WERI-Rb-1 (cell line): ENCODE measurements around the gene PARP3.
A peak's percentile ranks its signal among the peaks of the same experiment; 100 is the strongest.

ENCODE experiments used
- DNase-seq: peaks from one replicate; pipeline ENCODE4 v3.0.0-alpha.2; 2020
- H3K27ac ChIP-seq: fragments of 250-450 bp; sonication (Bioruptor Pico); 2 replicates; pipeline ENCODE4 v1.5.1; 2020; ENCODE audit warnings: mild to moderate bottlenecking, moderate library complexity
- H3K27me3 ChIP-seq: fragments of 250-450 bp; sonication (Bioruptor Pico); 2 replicates; pipeline ENCODE4 v1.5.1; 2021; ENCODE audit warnings: mild to moderate bottlenecking, low read depth, moderate library complexity; ENCODE audit not compliant: insufficient read depth, severe bottlenecking
- H3K36me3 ChIP-seq: fragments of 250-450 bp; sonication (Bioruptor Pico); 2 replicates; pipeline ENCODE4 v1.5.1; 2020; ENCODE audit warnings: mild to moderate bottlenecking, moderate library complexity
- H3K4me3 ChIP-seq: 2 replicates; pipeline ENCODE4 v1.5.1; 2011; ENCODE audit warnings: low read depth, mild to moderate bottlenecking, control low read depth, low read length
- H3K9me3 ChIP-seq: fragments of 250-450 bp; sonication (Bioruptor Pico); 2 replicates; pipeline ENCODE4 v1.5.1; 2021; ENCODE audit warnings: mild to moderate bottlenecking, moderate library complexity; ENCODE audit not compliant: severe bottlenecking
- CTCF ChIP-seq: IDR thresholded peaks from 2 replicates; pipeline ENCODE4 v1.5.1; 2011; ENCODE audit warnings: low read depth, mild to moderate bottlenecking, control low read depth, inconsistent platforms, low read length

Gene PARP3

GRCh38 chr3:51947215-51947900, 5.2 kb downstream of the PARP3 start:
- H3K4me3 ChIP-seq, result no peak overlapping the region
- no peak for TF ChIP-seq CTCF
- H3K27me3 ChIP-seq, result no peaks in the 10 kb centered on the region
- no peaks in the 10 kb centered on the region for H3K36me3 ChIP-seq
- no peak overlapping the region for H3K27ac ChIP-seq
- no peak for DNase-seq
- H3K9me3 ChIP-seq, result no peaks in the 10 kb centered on the region

GRCh38 chr3:51948016-51948580, 5.9 kb downstream of the PARP3 start:
- Histone ChIP-seq H3K36me3 (no peaks in the 10 kb centered on the region), H3K27me3 (no peaks in the 10 kb centered on the region), H3K4me3 (no peak overlapping the region), H3K27ac (no peak overlapping the region), H3K9me3 (no peaks in the 10 kb centered on the region)
- DNase-seq, result no peak
- TF ChIP-seq CTCF, result no peak

- no peak for DNase-seq
- Histone ChIP-seq H3K27ac (no peak overlapping the region), H3K4me3 (no peak overlapping the region), H3K9me3 (no peaks in the 10 kb centered on the region), H3K27me3 (no peaks in the 10 kb centered on the region), H3K36me3 (no peaks in the 10 kb centered on the region; the same call in 1 of the 2 replicates)
- no peak for TF ChIP-seq CTCF
Observed at GRCh38 chr3:51949121-51949520, 7.0 kb downstream of the PARP3 start.

- peaks cover 10% of the 10 kb centered on the region for H3K36me3 ChIP-seq
- no peak for TF ChIP-seq CTCF
Observed at GRCh38 chr3:51950899-51951298, 8.7 kb downstream of the PARP3 start.

GRCh38 chr3:51953445-51953844, 11.3 kb downstream of the PARP3 start:
- no peak for TF ChIP-seq CTCF
- no peak for DNase-seq
- Histone ChIP-seq H3K9me3 (no peaks in the 10 kb centered on the region), H3K27ac (peak overlapping the region; percentile 64), H3K27me3 (no peaks in the 10 kb centered on the region), H3K4me3 (no peak overlapping the region), H3K36me3 (peaks cover 35% of the 10 kb centered on the region)

More at GRCh38 chr3:51950899-51951298, 8.7 kb downstream of the PARP3 start:
- Histone ChIP-seq H3K27me3 (no peaks in the 10 kb centered on the region), H3K27ac (no peak overlapping the region), H3K9me3 (no peaks in the 10 kb centered on the region), H3K4me3 (no peak overlapping the region)
- DNase-seq, result no peak
